Peyer's patch (tissue), 4 donors: ENCODE data around the gene POFUT2.

ENCODE experiments used
- POLR2A ChIP-seq, 2 donors: fragments of 450-650 bp; IDR thresholded peaks; one replicate each; pipeline ENCODE4 v1.5.1; 2017; ENCODE audit warnings: antibody characterized with exemption in 2 of 2, mild to moderate bottlenecking in 2 of 2, moderate library complexity in 2 of 2
- TF ChIP-seq, protein P1 (sequence below), 6 experiments: fragments of 450-650 bp in 4 of 6; fragments of 200-600 bp in 2 of 6; sonication (generic) in 1 of 6; IDR thresholded peaks; one replicate each; pipeline ENCODE4 v1.5.1; 2017 to 2019; ENCODE audit warnings: antibody characterized with exemption in 6 of 6, mild to moderate bottlenecking in 3 of 6, moderate library complexity in 1 of 6

DNA sequence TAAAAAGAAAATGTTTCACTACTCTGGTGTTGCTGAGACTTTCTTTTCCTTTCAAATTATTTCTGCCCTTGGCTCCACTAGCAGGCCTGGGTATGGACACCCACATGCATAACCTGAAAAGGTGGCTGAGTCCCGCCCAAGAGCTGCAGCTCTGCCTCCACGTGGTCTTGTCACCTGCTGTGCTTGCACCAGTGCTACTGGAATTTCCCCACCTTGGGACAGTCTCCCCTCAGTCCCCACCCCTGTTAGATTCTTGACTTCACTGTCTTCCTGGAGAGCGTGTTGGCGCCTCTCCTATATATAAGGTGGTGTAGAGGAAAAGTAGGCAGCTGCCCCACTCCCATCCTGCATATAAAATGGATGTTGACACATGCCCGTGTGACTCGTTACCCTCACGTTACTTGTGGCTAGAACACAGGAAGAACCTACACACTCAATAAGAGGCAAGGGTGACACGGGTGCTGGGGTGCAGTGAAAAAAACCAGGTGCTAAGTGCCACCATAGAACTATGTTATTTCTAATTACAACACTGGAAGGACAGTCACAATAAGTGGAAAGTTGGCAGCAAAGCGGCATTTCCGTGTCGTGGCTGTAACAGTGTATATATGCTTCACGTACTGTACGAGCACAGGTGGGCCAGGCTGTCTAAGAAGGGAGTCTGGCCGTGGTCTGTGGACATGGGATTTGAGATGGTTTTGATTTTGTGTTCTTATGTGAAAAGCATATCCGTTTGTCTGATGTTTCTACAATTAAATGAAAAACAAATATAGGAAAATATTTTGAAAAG, 61.0 kb downstream of the POFUT2 start:
- TF ChIP-seq, protein P1, sequence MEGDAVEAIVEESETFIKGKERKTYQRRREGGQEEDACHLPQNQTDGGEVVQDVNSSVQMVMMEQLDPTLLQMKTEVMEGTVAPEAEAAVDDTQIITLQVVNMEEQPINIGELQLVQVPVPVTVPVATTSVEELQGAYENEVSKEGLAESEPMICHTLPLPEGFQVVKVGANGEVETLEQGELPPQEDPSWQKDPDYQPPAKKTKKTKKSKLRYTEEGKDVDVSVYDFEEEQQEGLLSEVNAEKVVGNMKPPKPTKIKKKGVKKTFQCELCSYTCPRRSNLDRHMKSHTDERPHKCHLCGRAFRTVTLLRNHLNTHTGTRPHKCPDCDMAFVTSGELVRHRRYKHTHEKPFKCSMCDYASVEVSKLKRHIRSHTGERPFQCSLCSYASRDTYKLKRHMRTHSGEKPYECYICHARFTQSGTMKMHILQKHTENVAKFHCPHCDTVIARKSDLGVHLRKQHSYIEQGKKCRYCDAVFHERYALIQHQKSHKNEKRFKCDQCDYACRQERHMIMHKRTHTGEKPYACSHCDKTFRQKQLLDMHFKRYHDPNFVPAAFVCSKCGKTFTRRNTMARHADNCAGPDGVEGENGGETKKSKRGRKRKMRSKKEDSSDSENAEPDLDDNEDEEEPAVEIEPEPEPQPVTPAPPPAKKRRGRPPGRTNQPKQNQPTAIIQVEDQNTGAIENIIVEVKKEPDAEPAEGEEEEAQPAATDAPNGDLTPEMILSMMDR (IDR thresholded peaks at IDR 0.05): no peak
- TF ChIP-seq POLR2A (IDR thresholded peaks at IDR 0.05): no peak
